ENCODE measurements around the gene ZNF845. TPM values are rescaled to one million over a fixed set of nuclear protein-coding genes. Genes with fewer than 3 reads are reported as not detected.

Gene ZNF845
- total RNA-seq, 1 donor from 2014 or later, result 5.2 TPM

- peaks cover 13% of the 10 kb centered on the region for H3K9me3 ChIP-seq
- no peak overlapping the region for H3K4me3 ChIP-seq
Observed at GRCh38 chr19:53381376-53381775, 47.8 kb downstream of the ZNF845 start.

GRCh38 chr19:53388168-53388567 is 54.6 kb downstream of the ZNF845 start:
- no peaks in the 10 kb centered on the region for H3K4me1 ChIP-seq
- intact Hi-C loops (cut with DNase I), result no loop called here
- peaks cover 6% of the 10 kb centered on the region for H3K9me3 ChIP-seq

More at GRCh38 chr19:53381376-53381775, 47.8 kb downstream of the ZNF845 start:
- Histone ChIP-seq H3K27ac (no peak overlapping the region), H3K36me3 (peaks cover 0 to 54% of the 10 kb centered on the region in 2 donors), H3K4me1 (no peaks in the 10 kb centered on the region), H3K27me3 (no peaks in the 10 kb centered on the region)
- no peak for TF ChIP-seq POLR2AphosphoS5 (IDR thresholded peaks at IDR 0.05; ENCODE audit: insufficient read depth in 1 of 2, low read depth in 1 of 2)
- no peak for TF ChIP-seq POLR2A (IDR thresholded peaks at IDR 0.05)
- no peak for TF ChIP-seq CTCF (IDR thresholded peaks at IDR 0.05)
- intact Hi-C loops (cut with DNase I), result no loop called here
- no peak for DNase-seq (ENCODE audit: extremely low spot score in 2 of 2)

GRCh38 chr19:53388904-53389303 is 55.4 kb downstream of the ZNF845 start:
- Histone ChIP-seq H3K36me3 (no peaks in the 10 kb centered on the region), H3K4me1 (peaks cover under 1% of the 10 kb centered on the region), H3K9me3 (peaks cover 5% of the 10 kb centered on the region), H3K27me3 (no peaks in the 10 kb centered on the region), H3K4me3 (no peak overlapping the region), H3K27ac (no peak overlapping the region)
- no peak for TF ChIP-seq POLR2AphosphoS5 (IDR thresholded peaks at IDR 0.05; ENCODE audit: insufficient read depth in 1 of 2, low read depth in 1 of 2)
- no peak for TF ChIP-seq POLR2A (IDR thresholded peaks at IDR 0.05)
- no peak for TF ChIP-seq CTCF (IDR thresholded peaks at IDR 0.05)
- DNase-seq (ENCODE audit: extremely low spot score in 2 of 2), result no peak
- intact Hi-C loops (cut with DNase I), result no loop called here

More at GRCh38 chr19:53388168-53388567, 54.6 kb downstream of the ZNF845 start:
- TF ChIP-seq POLR2A (IDR thresholded peaks at IDR 0.05), result no peak
- no peak for TF ChIP-seq POLR2AphosphoS5 (IDR thresholded peaks at IDR 0.05; ENCODE audit: insufficient read depth in 1 of 2, low read depth in 1 of 2)
- TF ChIP-seq CTCF (IDR thresholded peaks at IDR 0.05), result no peak
- H3K27ac ChIP-seq, result no peak overlapping the region
- no peak overlapping the region for H3K4me3 ChIP-seq
- DNase-seq (ENCODE audit: extremely low spot score in 2 of 2), result no peak
- no peaks in the 10 kb centered on the region for H3K27me3 ChIP-seq
- H3K36me3 ChIP-seq, result no peaks in the 10 kb centered on the region

- DNase-seq (ENCODE audit: extremely low spot score in 2 of 2), result no peak
- Histone ChIP-seq H3K36me3 (no peaks in the 10 kb centered on the region), H3K4me3 (no peak overlapping the region), H3K27ac (no peak overlapping the region), H3K27me3 (no peaks in the 10 kb centered on the region), H3K4me1 (peaks cover 8% of the 10 kb centered on the region), H3K9me3 (peaks cover 5% of the 10 kb centered on the region)
- intact Hi-C loops (cut with DNase I), result no loop called here
- TF ChIP-seq POLR2A (IDR thresholded peaks at IDR 0.05), result no peak
- TF ChIP-seq POLR2AphosphoS5 (IDR thresholded peaks at IDR 0.05; ENCODE audit: insufficient read depth in 1 of 2, low read depth in 1 of 2), result no peak
- no peak for TF ChIP-seq CTCF (IDR thresholded peaks at IDR 0.05)
Observed at GRCh38 chr19:53389571-53389970, 56.0 kb downstream of the ZNF845 start.

- TF ChIP-seq CTCF (IDR thresholded peaks at IDR 0.05) (no peak), POLR2A (IDR thresholded peaks at IDR 0.05) (no peak), POLR2AphosphoS5 (IDR thresholded peaks at IDR 0.05; ENCODE audit: insufficient read depth in 1 of 2, low read depth in 1 of 2) (no peak)
- no peak overlapping the region for H3K27ac ChIP-seq
- H3K27me3 ChIP-seq, result no peaks in the 10 kb centered on the region
- DNase-seq (ENCODE audit: extremely low spot score in 2 of 2), result no peak
- intact Hi-C loops (cut with DNase I), result no loop called here
- H3K36me3 ChIP-seq, result no peaks in the 10 kb centered on the region
- peaks cover 9% of the 10 kb centered on the region for H3K4me1 ChIP-seq
- H3K4me3 ChIP-seq, result no peak overlapping the region
- peaks cover 5% of the 10 kb centered on the region for H3K9me3 ChIP-seq
Observed at GRCh38 chr19:53389978-53390377, 56.4 kb downstream of the ZNF845 start.

Data from vagina (tissue), 2 donors.